DOHH2 (cell line): ENCODE results near the gene FAM118A.

Experiments used
- EZH2phosphoT487 ChIP-seq: fragments of 200-600 bp; sonication (generic); IDR thresholded peaks from 2 replicates; pipeline ENCODE4 v1.6.1; 2017; ENCODE audit warnings: borderline replicate concordance, mild to moderate bottlenecking, antibody characterized with exemption, low read length, moderate library complexity, mixed read lengths
- TF ChIP-seq, protein P1 (sequence below): fragments of 200-600 bp; sonication (generic); IDR thresholded peaks from one replicate; pipeline ENCODE4 v1.5.1; 2014; ENCODE audit warnings: antibody characterized with exemption, mild to moderate bottlenecking, low read depth, low read length; ENCODE audit not compliant: poor library complexity, severe bottlenecking

DNA sequence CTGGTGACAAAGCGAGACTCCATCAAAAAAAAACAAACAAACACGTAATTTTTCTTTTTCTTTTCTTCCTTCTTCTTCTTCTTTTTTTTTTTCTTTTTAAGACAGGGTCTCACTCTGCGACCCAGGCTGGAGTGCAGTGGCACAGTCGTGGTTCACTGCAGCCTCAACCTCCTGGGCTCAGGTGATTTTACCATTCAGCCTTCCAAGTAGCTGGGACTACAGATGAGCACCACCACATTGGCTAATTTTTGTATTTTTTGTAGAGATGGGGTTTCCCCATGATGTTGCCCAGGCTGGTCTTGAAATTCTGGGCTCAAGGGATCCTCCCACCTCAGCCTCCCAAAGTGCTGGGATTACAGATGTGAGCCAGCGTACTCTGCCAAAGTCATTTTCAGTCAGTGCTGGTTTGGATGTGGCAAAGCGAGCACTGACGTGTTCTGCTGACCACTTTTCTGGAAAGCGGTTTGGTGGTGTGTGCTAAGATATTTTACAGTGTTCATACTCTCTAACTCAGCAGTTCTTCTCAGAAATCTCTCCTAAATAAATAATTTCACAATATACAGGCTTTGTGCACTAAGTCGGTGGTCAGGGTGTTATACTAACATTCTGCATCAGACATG lies 10.7 kb downstream of the FAM118A start:
- TF ChIP-seq, protein P1, sequence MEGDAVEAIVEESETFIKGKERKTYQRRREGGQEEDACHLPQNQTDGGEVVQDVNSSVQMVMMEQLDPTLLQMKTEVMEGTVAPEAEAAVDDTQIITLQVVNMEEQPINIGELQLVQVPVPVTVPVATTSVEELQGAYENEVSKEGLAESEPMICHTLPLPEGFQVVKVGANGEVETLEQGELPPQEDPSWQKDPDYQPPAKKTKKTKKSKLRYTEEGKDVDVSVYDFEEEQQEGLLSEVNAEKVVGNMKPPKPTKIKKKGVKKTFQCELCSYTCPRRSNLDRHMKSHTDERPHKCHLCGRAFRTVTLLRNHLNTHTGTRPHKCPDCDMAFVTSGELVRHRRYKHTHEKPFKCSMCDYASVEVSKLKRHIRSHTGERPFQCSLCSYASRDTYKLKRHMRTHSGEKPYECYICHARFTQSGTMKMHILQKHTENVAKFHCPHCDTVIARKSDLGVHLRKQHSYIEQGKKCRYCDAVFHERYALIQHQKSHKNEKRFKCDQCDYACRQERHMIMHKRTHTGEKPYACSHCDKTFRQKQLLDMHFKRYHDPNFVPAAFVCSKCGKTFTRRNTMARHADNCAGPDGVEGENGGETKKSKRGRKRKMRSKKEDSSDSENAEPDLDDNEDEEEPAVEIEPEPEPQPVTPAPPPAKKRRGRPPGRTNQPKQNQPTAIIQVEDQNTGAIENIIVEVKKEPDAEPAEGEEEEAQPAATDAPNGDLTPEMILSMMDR: no peak
- TF ChIP-seq EZH2phosphoT487: no peak
